ENCODE results near the gene TMEM121.
"Not testable (repeated sequence)": the region's sequence is repeated elsewhere in the genome, so short reads cannot be mapped to it uniquely, and the experiment has no call there.

Gene TMEM121

GRCh38 chr14:105570482-105570881, 44.1 kb downstream of the TMEM121 start:
- in situ Hi-C loops (cut with HindIII; ENCODE audit: low sequenced_read_pairs), result no loop called here
- no peak overlapping the region for H3K4me3 ChIP-seq (ENCODE audit: low read depth, low read length)
- DNase-seq (ENCODE audit: low read depth), result no peak
- no peak for TF ChIP-seq CTCF (IDR thresholded peaks at IDR 0.05; ENCODE audit: low read depth, low read length, missing control alignments)

GRCh38 chr14:105571181-105571951, 45.0 kb downstream of the TMEM121 start:
- DNase-seq (ENCODE audit: low read depth); H3K4me3 ChIP-seq (ENCODE audit: low read depth, low read length); in situ Hi-C loops (cut with HindIII; ENCODE audit: low sequenced_read_pairs): not testable (repeated sequence)

- in situ Hi-C loops (cut with HindIII; ENCODE audit: low sequenced_read_pairs); DNase-seq (ENCODE audit: low read depth); H3K4me3 ChIP-seq (ENCODE audit: low read depth, low read length): not testable (repeated sequence)
Measured at GRCh38 chr14:105572063-105572462, 45.7 kb downstream of the TMEM121 start.

GRCh38 chr14:105573841-105574240, 47.5 kb downstream of the TMEM121 start:
- H3K4me3 ChIP-seq (ENCODE audit: low read depth, low read length); in situ Hi-C loops (cut with HindIII; ENCODE audit: low sequenced_read_pairs); DNase-seq (ENCODE audit: low read depth): not testable (repeated sequence)

GRCh38 chr14:105574411-105574810, 48.0 kb downstream of the TMEM121 start:
- DNase-seq (ENCODE audit: low read depth); in situ Hi-C loops (cut with HindIII; ENCODE audit: low sequenced_read_pairs); H3K4me3 ChIP-seq (ENCODE audit: low read depth, low read length): not testable (repeated sequence)

- DNase-seq (ENCODE audit: low read depth); in situ Hi-C loops (cut with HindIII; ENCODE audit: low sequenced_read_pairs); H3K4me3 ChIP-seq (ENCODE audit: low read depth, low read length): not testable (repeated sequence)
Measured at GRCh38 chr14:105575016-105575700, 48.8 kb downstream of the TMEM121 start.

GRCh38 chr14:105576525-105577088, 50.2 kb downstream of the TMEM121 start:
- H3K4me3 ChIP-seq (ENCODE audit: low read depth, low read length), result no peak overlapping the region
- TF ChIP-seq CTCF (IDR thresholded peaks at IDR 0.05; ENCODE audit: low read depth, low read length, missing control alignments), result no peak
- no peak for DNase-seq (ENCODE audit: low read depth)
- in situ Hi-C loops (cut with HindIII; ENCODE audit: low sequenced_read_pairs), result no loop called here

- H3K4me3 ChIP-seq (ENCODE audit: low read depth, low read length), result no peak overlapping the region
- DNase-seq (ENCODE audit: low read depth), result no peak
- no peak for TF ChIP-seq CTCF (IDR thresholded peaks at IDR 0.05; ENCODE audit: low read depth, low read length, missing control alignments)
- in situ Hi-C loops (cut with HindIII; ENCODE audit: low sequenced_read_pairs), result no loop called here
Measured at GRCh38 chr14:105577314-105577861, 51.0 kb downstream of the TMEM121 start.

- H3K4me3 ChIP-seq (ENCODE audit: low read depth, low read length), result no peak overlapping the region
- in situ Hi-C loops (cut with HindIII; ENCODE audit: low sequenced_read_pairs), result no loop called here
- no peak for DNase-seq (ENCODE audit: low read depth)
- no peak for TF ChIP-seq CTCF (IDR thresholded peaks at IDR 0.05; ENCODE audit: low read depth, low read length, missing control alignments)
Measured at GRCh38 chr14:105578070-105578469, 51.7 kb downstream of the TMEM121 start.

GRCh38 chr14:105579221-105579620, 52.8 kb downstream of the TMEM121 start:
- in situ Hi-C loops (cut with HindIII; ENCODE audit: low sequenced_read_pairs); H3K4me3 ChIP-seq (ENCODE audit: low read depth, low read length); DNase-seq (ENCODE audit: low read depth): not testable (repeated sequence)

Data from astrocyte of the cerebellum (primary cell).